ENCODE data around the gene DAPK1.

- no peak for TF ChIP-seq POLR2A (IDR thresholded peaks at IDR 0.05; ENCODE audit: low read length)
- no peak for TF ChIP-seq GATA1 (IDR thresholded peaks at IDR 0.05; ENCODE audit: low read depth, low read length)
These were observed 17.3 kb downstream of the DAPK1 start for GRCh38 chr9:87515006-87515405.

All from erythroblast (primary cell).